Endothelial cell of umbilical vein (primary cell): Measurements from ENCODE around the gene NANOS3. TPM values are rescaled to one million over a fixed set of nuclear protein-coding genes. Genes with fewer than 3 reads are reported as not detected.
A peak's percentile ranks its signal among the peaks of the same experiment; 100 is the strongest.

Experiments
- BruUV-seq: library from RNA; stranded (reverse); fragments of 400-500 nt; replicated peaks from 2 replicates; lab custom pipeline; 2021; lab: Mats Ljungman, UMichigan
- CTCF ChIA-PET: fragments of 300-600, 350-600 bp; sonication (Branson Sonifier 250); formaldehyde crosslinking; loops from one replicate; lab custom pipeline; 2021; ENCODE audit warnings: antibody characterized with exemption, inconsistent platforms; lab: Charles Lee
- POLR2A ChIA-PET: fragments of 300-600, 350-600 bp; sonication (Branson Sonifier 250); formaldehyde crosslinking; loops from one replicate; lab custom pipeline; 2021; ENCODE audit warnings: antibody characterized with exemption, inconsistent platforms; lab: Charles Lee
- DNase-seq: peaks from one replicate; pipeline ENCODE4 v3.0.0-alpha.2; 2011; ENCODE audit warnings: low read depth, low spot score
- FAIRE-seq: peaks from 2 replicates; lab custom pipeline; 2011; peaks lifted over from hg19 to GRCh38; lab: Jason Lieb, UNC
- H2AFZ ChIP-seq: 2 replicates; pipeline ENCODE4 v1.6.0; 2012; ENCODE audit warnings: low read depth, low read length, control low read depth, inconsistent platforms
- H3K27ac ChIP-seq: 2 replicates; pipeline ENCODE4 v1.5.1; 2011; ENCODE audit warnings: low read depth, mild to moderate bottlenecking, control low read depth, low read length, moderate library complexity; ENCODE audit not compliant: insufficient read depth
- H3K27me3 ChIP-seq, 2 experiments: 2 replicates each; pipeline versions ENCODE4 v1.6.0 to v1.6.1; 2011; ENCODE audit warnings: low read length in 2 of 2, mixed read lengths in 1 of 2; ENCODE audit not compliant: control insufficient read depth in 2 of 2, insufficient read depth in 2 of 2
- H3K36me3 ChIP-seq, 2 experiments: 2 replicates in 1 of 2; 3 replicates in 1 of 2; pipeline ENCODE4 v1.5.1; 2011; ENCODE audit warnings: low read length in 2 of 2, mild to moderate bottlenecking in 1 of 2, moderate library complexity in 1 of 2; ENCODE audit not compliant: control insufficient read depth in 2 of 2, insufficient read depth in 2 of 2; ENCODE audit errors: extremely low read depth in 1 of 2
- H3K4me1 ChIP-seq: 3 replicates; pipeline ENCODE4 v1.5.1; 2011; ENCODE audit warnings: mild to moderate bottlenecking, low read length; ENCODE audit not compliant: control insufficient read depth, insufficient read depth; ENCODE audit errors: extremely low read depth
- H3K4me2 ChIP-seq: 2 replicates; pipeline ENCODE4 v1.6.1; 2011; ENCODE audit warnings: low read length, control low read depth, mixed read lengths; ENCODE audit not compliant: insufficient read depth
- H3K4me3 ChIP-seq, 3 experiments: fragments of 200-600 bp in 1 of 3; sonication (generic), shearing (Covaris generic) in 1 of 3; replicated peaks in 1 of 3; 2 replicates each; pipeline ENCODE4 v1.5.1; 2011 to 2016; ENCODE audit warnings: control low read depth in 3 of 3, low read length in 3 of 3, mild to moderate bottlenecking in 2 of 3, inconsistent platforms in 1 of 3, low read depth in 1 of 3, moderate library complexity in 1 of 3; ENCODE audit not compliant: insufficient read depth in 1 of 3
- H3K79me2 ChIP-seq: 2 replicates; pipeline ENCODE4 v1.6.0; 2012; ENCODE audit warnings: low read length, inconsistent platforms; ENCODE audit not compliant: control insufficient read depth, insufficient read depth
- H3K9ac ChIP-seq: replicated peaks from 2 replicates; pipeline ENCODE3; 2011; ENCODE audit warnings: low read length, control low read depth; ENCODE audit not compliant: insufficient read depth; ENCODE audit errors: extremely low read depth
- H3K9me1 ChIP-seq: replicated peaks from 3 replicates; pipeline ENCODE4 v1.6.0; 2011; ENCODE audit warnings: mild to moderate bottlenecking, low read length; ENCODE audit not compliant: control insufficient read depth, insufficient read depth; ENCODE audit errors: extremely low read depth
- H3K9me3 ChIP-seq: replicated peaks from 2 replicates; pipeline ENCODE4 v1.5.1; 2012; ENCODE audit warnings: low read length, inconsistent platforms; ENCODE audit not compliant: control insufficient read depth, insufficient read depth
- H4K20me1 ChIP-seq: replicated peaks from 2 replicates; pipeline ENCODE3; 2011; ENCODE audit warnings: mild to moderate bottlenecking, low read length; ENCODE audit not compliant: control insufficient read depth, insufficient read depth; ENCODE audit errors: extremely low read depth
- EZH2 ChIP-seq: IDR thresholded peaks from 2 replicates; pipeline ENCODE4 v1.6.1; 2012; ENCODE audit warnings: borderline replicate concordance, low read depth, mild to moderate bottlenecking, moderate library complexity, low read length, inconsistent platforms; ENCODE audit not compliant: severe bottlenecking
- FOS ChIP-seq: IDR thresholded peaks from 2 replicates; pipeline ENCODE4 v1.6.1; 2011; ENCODE audit warnings: mild to moderate bottlenecking, low read length, moderate library complexity, borderline replicate concordance; ENCODE audit not compliant: insufficient read depth
- GATA2 ChIP-seq: IDR thresholded peaks from 2 replicates; pipeline ENCODE4 v1.7.0; 2011; ENCODE audit warnings: low read depth, mild to moderate bottlenecking, moderate library complexity, mixed read lengths, low read length; ENCODE audit not compliant: insufficient read length, insufficient read depth
- JUN ChIP-seq: IDR thresholded peaks from 2 replicates; pipeline ENCODE4 v1.6.1; 2011; ENCODE audit warnings: borderline replicate concordance, low read depth; ENCODE audit not compliant: insufficient read length, insufficient read depth
- MYC ChIP-seq: IDR thresholded peaks from one replicate; pipeline ENCODE4 v1.6.1; 2011; ENCODE audit warnings: mild to moderate bottlenecking, low read depth, low read length
- POLR2A ChIP-seq: IDR thresholded peaks from 2 replicates; pipeline ENCODE4 v1.6.1; 2012; ENCODE audit warnings: low read depth, mild to moderate bottlenecking, control low read depth, low read length
- POLR2AphosphoS5 ChIP-seq: IDR thresholded peaks from 2 replicates; pipeline ENCODE4 v1.6.1; 2012; ENCODE audit warnings: low read depth, mild to moderate bottlenecking, control low read depth, low read length, moderate library complexity; ENCODE audit not compliant: insufficient read depth
- dilution Hi-C: fragments of 300-500 bp; cut with MboI; formaldehyde crosslinking; loops from one replicate; pipeline ENCODE4 v1.15.0; 2019; ENCODE audit warnings: low sequenced_read_pairs; ENCODE audit not compliant: extremely low pct_ligation_motif_present
- intact Hi-C: fragments of 100-400 bp; cut with micrococcal nuclease; formaldehyde crosslinking; loops from one replicate; pipeline ENCODE4 v1.10.0; 2022
- polyA plus RNA-seq, 4 experiments: library from polyadenylated mRNA; depleted of rRNA in 3 of 4; stranded (reverse) in 3 of 4; unstranded in 1 of 4; fragments of >200 nt; gene quantifications; 2 replicates each; pipeline versions ENCODE4 v1.2.1 to v1.2.3, GENCODE V29; 2011 to 2012; ENCODE audit warnings: missing spikeins in 1 of 4
- total RNA-seq: library from RNA; stranded (reverse); gene quantifications from 2 replicates; pipeline ENCODE4 v1.2.3, GENCODE V29; 2021
- TF ChIP-seq, protein P1 (sequence below): IDR thresholded peaks from 2 replicates; pipeline ENCODE4 v1.6.1; 2011; ENCODE audit not compliant: insufficient read depth, insufficient read length
- TF ChIP-seq, protein P2 (sequence below), 2 donors: IDR thresholded peaks; 1 replicate in 1 of 2; 2 replicates in 1 of 2; pipeline ENCODE4 v1.5.1; 2011; ENCODE audit warnings: low read length in 2 of 2, mild to moderate bottlenecking in 2 of 2, moderate library complexity in 2 of 2, control low read depth in 1 of 2, inconsistent platforms in 1 of 2, low read depth in 1 of 2; ENCODE audit not compliant: insufficient read depth in 1 of 2; ENCODE audit errors: extremely low read depth in 1 of 2

Gene NANOS3
- total and polyA plus RNA-seq, 2 donors (not counting 3 experiments of a cell fraction or from before 2014, with no cell fraction given), result 1.0 to 4.4 TPM

DNA sequence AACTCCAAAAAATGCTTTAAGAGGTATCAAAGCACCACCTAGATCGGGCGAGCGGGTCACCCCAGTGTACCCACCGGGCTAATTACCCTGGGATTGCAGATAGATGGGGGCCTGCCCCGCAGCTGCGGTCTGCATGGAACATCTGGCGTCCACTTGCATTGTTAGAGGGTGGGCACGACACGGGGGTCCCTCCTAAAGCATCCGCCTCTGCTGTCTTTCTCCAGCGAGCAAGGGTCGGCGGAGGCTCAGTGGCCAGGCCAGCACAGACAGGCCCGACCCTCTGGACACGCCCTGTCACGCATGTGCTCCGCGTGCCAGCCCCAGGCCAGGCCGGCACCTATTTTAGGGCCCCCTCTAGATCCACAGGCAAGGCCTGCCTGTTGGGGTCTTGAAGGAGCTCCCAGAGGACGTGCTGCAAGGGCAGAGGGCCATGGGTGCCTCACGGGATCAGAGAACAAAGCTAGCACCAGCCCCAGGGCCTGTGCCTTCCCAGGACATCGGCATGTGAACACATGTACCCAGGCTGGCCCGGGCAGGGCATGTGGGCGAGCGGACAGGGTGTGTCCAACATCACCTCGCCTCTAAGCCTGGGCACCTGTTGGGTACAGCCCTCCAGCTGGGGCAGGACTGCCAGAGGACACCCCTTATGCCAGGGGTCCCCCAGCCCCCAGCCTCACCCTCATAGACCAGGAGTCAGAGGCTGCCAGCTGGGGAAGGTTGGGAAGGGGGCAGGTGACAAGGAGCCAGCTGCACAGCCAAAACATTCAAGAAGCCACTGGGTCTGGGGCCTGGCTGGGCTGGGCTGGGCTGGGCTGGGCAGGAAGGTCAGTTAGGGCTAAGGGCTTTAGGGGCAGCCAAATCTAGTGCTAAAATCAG, 35.6 kb upstream of the NANOS3 start:
- dilution Hi-C loops, result no loop called here
- DNase-seq (no peak), FAIRE-seq (peak; percentile 59)

More for the DNA sequence above, 35.6 kb upstream of the NANOS3 start:
- BruUV-seq, result TSS peak; percentile 25
- intact Hi-C loops, result no loop called here
- H3K79me2 ChIP-seq, result peaks cover 58% of the 10 kb centered on the region
- no peaks in the 10 kb centered on the region for H3K9me1 ChIP-seq
- no peak overlapping the region for H2AFZ ChIP-seq
- ChIA-PET CTCF (interaction anchor here (4.3 kb wide), 1 partner anchor 20 kb away, joined by 58 read pairs; no protein-coding TSS in a partner anchor), POLR2A (interaction anchor here (0.6 to 3.2 kb wide), 5 partner anchors 10 to 67 kb away, joined by 3 to 25 read pairs (median 5); partner anchors contain the start of gene C19orf53)
- H3K9me3 ChIP-seq, result no peaks in the 10 kb centered on the region
- TF ChIP-seq FOS, result no peak
- no peak for TF ChIP-seq EZH2
- no peak for TF ChIP-seq JUN
- TF ChIP-seq, protein P1, sequence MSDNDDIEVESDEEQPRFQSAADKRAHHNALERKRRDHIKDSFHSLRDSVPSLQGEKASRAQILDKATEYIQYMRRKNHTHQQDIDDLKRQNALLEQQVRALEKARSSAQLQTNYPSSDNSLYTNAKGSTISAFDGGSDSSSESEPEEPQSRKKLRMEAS, result peak; percentile 2
- peak; percentile 53 for TF ChIP-seq POLR2A
- TF ChIP-seq POLR2AphosphoS5, result peak; percentile 23
- TF ChIP-seq MYC, result peak; percentile 73
- TF ChIP-seq GATA2, result no peak
- TF ChIP-seq, protein P2, sequence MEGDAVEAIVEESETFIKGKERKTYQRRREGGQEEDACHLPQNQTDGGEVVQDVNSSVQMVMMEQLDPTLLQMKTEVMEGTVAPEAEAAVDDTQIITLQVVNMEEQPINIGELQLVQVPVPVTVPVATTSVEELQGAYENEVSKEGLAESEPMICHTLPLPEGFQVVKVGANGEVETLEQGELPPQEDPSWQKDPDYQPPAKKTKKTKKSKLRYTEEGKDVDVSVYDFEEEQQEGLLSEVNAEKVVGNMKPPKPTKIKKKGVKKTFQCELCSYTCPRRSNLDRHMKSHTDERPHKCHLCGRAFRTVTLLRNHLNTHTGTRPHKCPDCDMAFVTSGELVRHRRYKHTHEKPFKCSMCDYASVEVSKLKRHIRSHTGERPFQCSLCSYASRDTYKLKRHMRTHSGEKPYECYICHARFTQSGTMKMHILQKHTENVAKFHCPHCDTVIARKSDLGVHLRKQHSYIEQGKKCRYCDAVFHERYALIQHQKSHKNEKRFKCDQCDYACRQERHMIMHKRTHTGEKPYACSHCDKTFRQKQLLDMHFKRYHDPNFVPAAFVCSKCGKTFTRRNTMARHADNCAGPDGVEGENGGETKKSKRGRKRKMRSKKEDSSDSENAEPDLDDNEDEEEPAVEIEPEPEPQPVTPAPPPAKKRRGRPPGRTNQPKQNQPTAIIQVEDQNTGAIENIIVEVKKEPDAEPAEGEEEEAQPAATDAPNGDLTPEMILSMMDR (IDR thresholded peaks at IDR 0.05; ENCODE audit: extremely low read depth in 1 of 2, insufficient read depth in 1 of 2, low read depth in 1 of 2, low read length in 2 of 2), result no peak
- H3K27ac ChIP-seq, result peak overlapping the region; percentile 94
- H3K4me2 ChIP-seq, result peak overlapping the region; percentile 58
- H3K9ac ChIP-seq, result peak overlapping the region; percentile 97
- H3K36me3 ChIP-seq, result peaks cover 1 to 3% of the 10 kb centered on the region in 2 experiments
- H3K4me3 ChIP-seq, result peak overlapping the region; percentile 38 to 82 (median 79)
- no peaks in the 10 kb centered on the region for H4K20me1 ChIP-seq
- peaks cover 35% of the 10 kb centered on the region for H3K4me1 ChIP-seq
- no peaks in the 10 kb centered on the region for H3K27me3 ChIP-seq
